GM19455 (cell line): Measurements from ENCODE around the gene LIN52.

Experiments used
- ATAC-seq: cut with Tn5 transposase; IDR thresholded peaks from one replicate; pipeline ENCODE4 v1.9.1; 2021; ENCODE audit not compliant: unreplicated experiment

LIN52 gene

GRCh38 chr14:74190927-74191575 is 106.3 kb downstream of the LIN52 start:
- ATAC-seq, result no peak

- no peak for ATAC-seq
Measured at GRCh38 chr14:74194506-74195274, 109.9 kb downstream of the LIN52 start.

- ATAC-seq, result no peak
Measured at GRCh38 chr14:74195623-74196022, 110.9 kb downstream of the LIN52 start.

- ATAC-seq, result no peak
Measured at GRCh38 chr14:74198441-74199234, 113.9 kb downstream of the LIN52 start.

- ATAC-seq, result no peak
Measured at GRCh38 chr14:74202113-74202512, 117.4 kb downstream of the LIN52 start.

- ATAC-seq, result no peak
Measured at GRCh38 chr14:74203639-74204038, 118.9 kb downstream of the LIN52 start.

GRCh38 chr14:74204491-74204890 is 119.7 kb downstream of the LIN52 start:
- no peak for ATAC-seq

- ATAC-seq, result no peak
Measured at GRCh38 chr14:74205882-74206281, 121.1 kb downstream of the LIN52 start.

- ATAC-seq, result no peak
Measured at GRCh38 chr14:74207943-74208342, 123.2 kb downstream of the LIN52 start.

- ATAC-seq, result no peak
Measured at GRCh38 chr14:74208642-74209041, 123.9 kb downstream of the LIN52 start.

GRCh38 chr14:74211945-74212580 is 127.3 kb downstream of the LIN52 start:
- no peak for ATAC-seq

GRCh38 chr14:74213907-74214803 is 129.4 kb downstream of the LIN52 start:
- no peak for ATAC-seq

GRCh38 chr14:74216671-74217070 is 131.9 kb downstream of the LIN52 start:
- ATAC-seq, result no peak

GRCh38 chr14:74217672-74218448 is 133.1 kb downstream of the LIN52 start:
- ATAC-seq, result no peak

- no peak for ATAC-seq
Measured at GRCh38 chr14:74218462-74218861, 133.7 kb downstream of the LIN52 start.

- ATAC-seq, result no peak
Measured at GRCh38 chr14:74219277-74220205, 134.8 kb downstream of the LIN52 start.

GRCh38 chr14:74220991-74221390 is 136.2 kb downstream of the LIN52 start:
- ATAC-seq, result no peak

- ATAC-seq, result no peak
Measured at GRCh38 chr14:74221741-74222140, 137.0 kb downstream of the LIN52 start.
